A673 (cell line): ENCODE measurements around the gene APOA1.

Experiments used
- CTCF ChIP-seq: fragments of 300-800, 200-600 bp; sonication (generic); conservative IDR thresholded peaks from 2 replicates; pipeline ENCODE4 v1.5.1; 2017; ENCODE audit warnings: low read depth, mild to moderate bottlenecking, antibody characterized with exemption, low read length, moderate library complexity, mixed read lengths
- EZH2 ChIP-seq: fragments of 200-600 bp; sonication (generic); IDR thresholded peaks from 2 replicates; pipeline ENCODE4 v1.6.1; 2017; ENCODE audit warnings: borderline replicate concordance, low read depth, mild to moderate bottlenecking, mixed read lengths, antibody characterized with exemption, low read length; ENCODE audit not compliant: poor library complexity, severe bottlenecking

GRCh38 chr11:116819049-116819448, 18.4 kb downstream of the APOA1 start:
- TF ChIP-seq CTCF (no peak), EZH2 (no peak)
